Measurements from ENCODE around the gene MCM3AP. TPM values are rescaled to one million over a fixed set of nuclear protein-coding genes. Genes with fewer than 3 reads are reported as not detected.

MCM3AP gene
- total RNA-seq = 237 TPM

GRCh38 chr21:46285206-46285661 lies at the start of gene MCM3AP:
Gene MCM3AP, minus strand, starts transcription at chr21:46285611. Its CDS starts 325 bp downstream, at chr21:46285286.
- peaks cover 24 to 33% (median 29%) of the 10 kb centered on the region in 3 donors for H3K4me1 ChIP-seq (ENCODE audit: control insufficient read depth in 3 of 3, insufficient read depth in 3 of 3, low read length in 3 of 3)
- H3K36me3 ChIP-seq (ENCODE audit: control insufficient read depth in 3 of 3, insufficient read depth in 3 of 3, low read length in 3 of 3) = peaks cover 13 to 28% (median 23%) of the 10 kb centered on the region in 3 donors
- H3K27ac ChIP-seq (ENCODE audit: low read depth, low read length) = peak within 1 kb of the TSS; percentile 91
- H3K27me3 ChIP-seq (ENCODE audit: control insufficient read depth in 3 of 3, insufficient read depth in 3 of 3, low read length in 3 of 3) = no peaks in the 10 kb centered on the region
- H3K4me3 ChIP-seq (ENCODE audit: low read length in 3 of 3) = peak within 1 kb of the TSS; percentile 77 to 94 (median 91)
- no peaks in the 10 kb centered on the region for H3K9me3 ChIP-seq (ENCODE audit: control insufficient read depth in 3 of 3, low read length in 3 of 3)
- peak within 1 kb of the TSS; percentile 88 to 96 (median 95) for H3K9ac ChIP-seq (ENCODE audit: low read depth in 1 of 3, low read length in 3 of 3)

DNA sequence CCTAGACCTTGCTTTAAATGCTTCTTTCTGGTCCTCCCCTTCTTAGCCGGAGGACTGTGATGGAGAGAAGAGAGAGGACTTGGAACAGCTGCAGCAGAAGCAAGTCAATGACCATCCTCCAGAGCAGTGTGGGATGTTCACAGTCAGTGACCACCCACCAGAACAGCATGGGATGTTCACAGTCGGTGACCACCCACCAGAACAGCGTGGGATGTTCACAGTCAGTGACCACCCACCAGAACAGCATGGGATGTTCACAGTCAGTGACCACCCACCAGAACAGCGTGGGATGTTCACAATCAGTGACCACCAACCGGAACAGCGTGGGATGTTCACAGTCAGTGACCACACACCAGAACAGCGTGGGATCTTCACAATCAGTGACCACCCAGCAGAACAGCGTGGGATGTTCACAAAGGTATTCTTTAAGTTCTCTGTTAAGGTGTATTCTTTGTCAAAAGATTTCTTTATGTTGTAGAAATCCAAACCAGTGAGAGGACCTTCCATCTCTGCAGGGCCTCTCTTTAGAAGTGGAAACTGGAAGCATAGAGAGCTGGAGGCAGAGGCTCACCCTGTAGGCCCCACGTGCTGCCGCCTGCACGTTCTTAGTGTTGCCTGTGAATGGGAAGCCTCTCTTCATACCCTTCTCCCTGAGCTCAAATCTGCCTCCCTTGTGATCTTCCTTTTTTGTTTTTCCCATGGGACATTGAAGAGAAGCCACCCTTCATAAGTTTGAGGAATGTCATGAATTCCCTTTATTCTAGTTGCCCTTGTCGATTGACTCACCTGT lies 49.1 kb upstream of the MCM3AP start:
- Histone ChIP-seq H3K27me3 (ENCODE audit: control insufficient read depth in 3 of 3, insufficient read depth in 3 of 3, low read length in 3 of 3) (no peaks in the 10 kb centered on the region), H3K27ac (ENCODE audit: low read depth, low read length) (no peak overlapping the region), H3K9me3 (ENCODE audit: control insufficient read depth in 3 of 3, low read length in 3 of 3) (no peaks in the 10 kb centered on the region), H3K36me3 (ENCODE audit: control insufficient read depth in 3 of 3, insufficient read depth in 3 of 3, low read length in 3 of 3) (peaks cover 23 to 31% (median 31%) of the 10 kb centered on the region in 3 donors), H3K4me1 (ENCODE audit: control insufficient read depth in 3 of 3, insufficient read depth in 3 of 3, low read length in 3 of 3) (no peaks in the 10 kb centered on the region), H3K9ac (ENCODE audit: low read depth in 1 of 3, low read length in 3 of 3) (no peak overlapping the region), H3K4me3 (ENCODE audit: low read length in 3 of 3) (no peak overlapping the region)

GRCh38 chr21:46329796-46330195 lies 44.4 kb upstream of the MCM3AP start:
- Histone ChIP-seq H3K36me3 (ENCODE audit: control insufficient read depth in 3 of 3, insufficient read depth in 3 of 3, low read length in 3 of 3) (peaks cover 12 to 21% (median 15%) of the 10 kb centered on the region in 3 donors), H3K27me3 (ENCODE audit: control insufficient read depth in 3 of 3, insufficient read depth in 3 of 3, low read length in 3 of 3) (no peaks in the 10 kb centered on the region), H3K4me1 (ENCODE audit: control insufficient read depth in 3 of 3, insufficient read depth in 3 of 3, low read length in 3 of 3) (peaks cover 5 to 10% (median 8%) of the 10 kb centered on the region in 3 donors), H3K27ac (ENCODE audit: low read depth, low read length) (no peak overlapping the region), H3K9me3 (ENCODE audit: control insufficient read depth in 3 of 3, low read length in 3 of 3) (no peaks in the 10 kb centered on the region), H3K4me3 (ENCODE audit: low read length in 3 of 3) (no peak overlapping the region), H3K9ac (ENCODE audit: low read depth in 1 of 3, low read length in 3 of 3) (no peak overlapping the region)

DNA sequence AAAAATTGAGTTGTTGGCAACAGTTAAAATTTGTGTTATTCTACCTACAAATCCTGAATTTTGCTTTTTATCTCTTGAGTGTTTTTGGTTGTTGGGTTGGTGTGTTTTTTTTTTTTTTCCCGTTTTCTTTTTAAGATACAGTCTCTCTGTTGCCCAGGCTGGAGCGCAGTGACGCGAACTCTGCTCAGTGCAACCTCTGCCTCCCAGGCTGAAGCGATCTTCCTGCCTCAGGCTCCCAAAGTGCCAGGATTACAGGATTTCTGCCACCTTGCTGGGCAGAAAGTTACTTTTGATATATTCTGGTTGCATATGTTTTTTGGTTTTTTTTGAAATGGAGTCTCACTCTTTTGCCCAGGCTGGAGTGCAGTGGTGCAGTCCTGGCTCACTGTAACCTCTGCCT lies 42.7 kb upstream of the MCM3AP start:
- H3K36me3 ChIP-seq (ENCODE audit: control insufficient read depth in 3 of 3, insufficient read depth in 3 of 3, low read length in 3 of 3) = peaks cover 6 to 15% (median 14%) of the 10 kb centered on the region in 3 donors
- H3K4me1 ChIP-seq (ENCODE audit: control insufficient read depth in 3 of 3, insufficient read depth in 3 of 3, low read length in 3 of 3) = peaks cover 8 to 15% (median 11%) of the 10 kb centered on the region in 3 donors
- no peaks in the 10 kb centered on the region for H3K9me3 ChIP-seq (ENCODE audit: control insufficient read depth in 3 of 3, low read length in 3 of 3)
- no peak overlapping the region for H3K27ac ChIP-seq (ENCODE audit: low read depth, low read length)
- H3K4me3 ChIP-seq (ENCODE audit: low read length in 3 of 3) = no peak overlapping the region
- no peaks in the 10 kb centered on the region for H3K27me3 ChIP-seq (ENCODE audit: control insufficient read depth in 3 of 3, insufficient read depth in 3 of 3, low read length in 3 of 3)
- H3K9ac ChIP-seq (ENCODE audit: low read depth in 1 of 3, low read length in 3 of 3) = no peak overlapping the region

GRCh38 chr21:46327711-46328110 lies 42.3 kb upstream of the MCM3AP start:
- Histone ChIP-seq H3K4me3 (ENCODE audit: low read length in 3 of 3) (no peak overlapping the region), H3K9me3 (ENCODE audit: control insufficient read depth in 3 of 3, low read length in 3 of 3) (no peaks in the 10 kb centered on the region), H3K36me3 (ENCODE audit: control insufficient read depth in 3 of 3, insufficient read depth in 3 of 3, low read length in 3 of 3) (peaks cover 6 to 15% (median 14%) of the 10 kb centered on the region in 3 donors), H3K27me3 (ENCODE audit: control insufficient read depth in 3 of 3, insufficient read depth in 3 of 3, low read length in 3 of 3) (no peaks in the 10 kb centered on the region), H3K9ac (ENCODE audit: low read depth in 1 of 3, low read length in 3 of 3) (no peak overlapping the region), H3K27ac (ENCODE audit: low read depth, low read length) (no peak overlapping the region), H3K4me1 (ENCODE audit: control insufficient read depth in 3 of 3, insufficient read depth in 3 of 3, low read length in 3 of 3) (peaks cover 12 to 19% (median 15%) of the 10 kb centered on the region in 3 donors)

DNA sequence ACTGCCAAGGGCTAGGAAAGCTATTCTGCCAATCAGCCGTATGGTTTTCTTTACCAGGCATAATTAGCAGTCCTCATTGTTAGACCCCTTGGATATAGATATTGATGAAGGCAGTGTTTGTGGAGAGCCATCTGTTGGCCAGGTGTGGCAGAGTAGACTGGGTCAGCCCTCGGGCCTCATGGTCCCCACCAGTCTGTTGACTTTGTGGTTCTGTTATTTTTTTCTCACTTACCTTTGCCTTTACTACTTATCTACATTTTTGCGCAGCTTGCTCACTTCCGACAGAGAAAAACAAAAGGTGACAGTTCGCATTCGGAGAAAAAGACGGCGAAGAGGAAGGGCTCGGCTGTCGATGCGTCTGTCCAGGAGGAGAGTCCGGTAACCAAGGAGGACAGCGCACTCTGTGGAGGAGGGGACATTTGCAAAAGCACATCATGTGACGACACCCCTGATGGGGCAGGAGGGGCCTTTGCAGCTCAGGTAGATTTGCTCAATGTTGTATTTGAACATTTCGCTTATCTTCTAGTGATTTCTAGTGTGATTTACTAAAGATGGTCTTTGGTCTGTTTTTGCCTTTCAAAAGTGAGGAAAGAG lies 40.8 kb upstream of the MCM3AP start:
- Histone ChIP-seq H3K4me3 (ENCODE audit: low read length in 3 of 3) (no peak overlapping the region), H3K27me3 (ENCODE audit: control insufficient read depth in 3 of 3, insufficient read depth in 3 of 3, low read length in 3 of 3) (no peaks in the 10 kb centered on the region), H3K9me3 (ENCODE audit: control insufficient read depth in 3 of 3, low read length in 3 of 3) (no peaks in the 10 kb centered on the region), H3K36me3 (ENCODE audit: control insufficient read depth in 3 of 3, insufficient read depth in 3 of 3, low read length in 3 of 3) (peaks cover 3 to 15% (median 14%) of the 10 kb centered on the region in 3 donors), H3K27ac (ENCODE audit: low read depth, low read length) (no peak overlapping the region), H3K4me1 (ENCODE audit: control insufficient read depth in 3 of 3, insufficient read depth in 3 of 3, low read length in 3 of 3) (peaks cover 20 to 34% (median 23%) of the 10 kb centered on the region in 3 donors), H3K9ac (ENCODE audit: low read depth in 1 of 3, low read length in 3 of 3) (peak overlapping the region in 2 of 3 donors; percentile 45 to 75)

DNA sequence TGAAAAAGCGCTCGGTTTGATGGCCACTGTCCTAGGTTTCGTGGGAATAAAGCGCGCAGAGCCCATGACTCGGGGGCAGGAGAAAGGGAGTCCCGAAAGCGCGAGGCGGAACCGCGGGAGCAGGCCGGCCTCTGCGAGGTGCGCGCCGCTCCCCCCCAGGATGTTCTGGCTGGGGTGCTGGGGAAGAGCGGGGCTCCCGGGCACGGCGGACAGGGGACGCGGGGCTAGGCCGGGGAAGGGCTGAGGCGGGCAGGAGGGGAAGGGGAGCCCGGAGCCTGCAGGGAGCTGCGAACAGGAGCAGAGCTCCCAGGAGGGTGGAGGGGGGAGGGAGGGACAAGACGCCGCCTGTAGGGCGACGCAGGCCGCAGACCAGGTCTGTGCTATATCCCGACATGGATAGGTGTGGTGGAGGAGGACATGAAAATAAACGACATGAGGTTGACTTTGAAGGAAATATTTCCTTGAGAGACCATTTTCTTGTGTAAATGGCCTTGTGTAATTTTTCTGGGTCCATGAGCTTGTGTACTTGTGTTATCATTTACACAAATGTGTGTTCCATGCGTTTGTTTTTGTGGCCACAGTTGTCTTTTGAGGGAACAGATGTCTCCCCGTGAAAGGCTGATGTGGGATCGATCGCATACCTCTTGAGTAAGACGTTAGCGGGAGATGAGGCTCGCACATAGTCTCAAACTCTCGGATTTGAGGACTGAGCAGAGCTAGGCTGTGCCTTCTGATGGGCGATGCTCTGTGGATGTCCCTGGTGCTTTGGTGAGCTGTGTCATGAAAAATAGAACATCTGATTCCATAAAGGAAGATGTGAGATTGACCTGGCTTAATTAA lies 39.9 kb upstream of the MCM3AP start:
- Histone ChIP-seq H3K27me3 (ENCODE audit: control insufficient read depth in 3 of 3, insufficient read depth in 3 of 3, low read length in 3 of 3) (no peaks in the 10 kb centered on the region), H3K4me1 (ENCODE audit: control insufficient read depth in 3 of 3, insufficient read depth in 3 of 3, low read length in 3 of 3) (peaks cover 20 to 35% (median 23%) of the 10 kb centered on the region in 3 donors), H3K27ac (ENCODE audit: low read depth, low read length) (peak overlapping the region; percentile 58), H3K9ac (ENCODE audit: low read depth in 1 of 3, low read length in 3 of 3) (peak overlapping the region; percentile 38 to 81 (median 75)), H3K4me3 (ENCODE audit: low read length in 3 of 3) (peak overlapping the region; percentile 66 to 89 (median 80)), H3K36me3 (ENCODE audit: control insufficient read depth in 3 of 3, insufficient read depth in 3 of 3, low read length in 3 of 3) (peaks cover 3 to 15% (median 14%) of the 10 kb centered on the region in 3 donors), H3K9me3 (ENCODE audit: control insufficient read depth in 3 of 3, low read length in 3 of 3) (no peaks in the 10 kb centered on the region)

DNA sequence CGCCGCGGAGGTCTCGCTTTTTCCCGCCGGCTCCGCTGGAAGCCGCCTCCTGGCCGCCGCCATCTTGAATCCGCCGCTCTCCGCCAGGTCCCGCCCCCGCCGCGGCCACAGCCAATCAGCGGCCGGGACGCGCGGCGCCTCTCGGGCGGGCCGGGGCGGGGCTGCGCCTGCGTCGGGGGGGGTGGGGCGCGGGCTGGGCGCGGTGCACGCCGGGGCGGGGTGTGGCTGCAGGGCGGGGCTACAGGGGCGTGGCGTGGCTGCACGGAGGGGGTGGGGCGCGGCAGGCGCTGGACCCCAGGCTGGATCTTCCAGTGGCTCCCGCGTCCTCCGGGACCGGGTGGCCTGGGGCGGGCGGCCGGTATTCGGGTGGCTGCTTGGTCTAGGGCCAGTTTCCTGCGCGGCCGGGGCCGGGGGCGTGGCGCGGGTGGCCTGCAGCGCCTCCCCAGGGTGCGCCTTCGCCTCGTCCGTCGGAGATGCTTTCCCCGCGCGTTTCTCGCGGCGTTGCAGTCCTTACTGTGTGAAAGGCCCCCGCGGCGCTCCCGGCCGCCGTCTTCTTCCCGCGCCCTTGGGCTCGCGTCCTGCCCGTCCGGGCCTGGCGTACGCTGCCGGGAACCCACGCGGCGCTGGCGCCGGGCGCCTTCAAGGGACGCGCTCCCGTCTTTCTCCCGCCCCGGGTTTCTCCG lies 39.1 kb upstream of the MCM3AP start:
- Histone ChIP-seq H3K27ac (ENCODE audit: low read depth, low read length) (peak overlapping the region; percentile 98), H3K36me3 (ENCODE audit: control insufficient read depth in 3 of 3, insufficient read depth in 3 of 3, low read length in 3 of 3) (peaks cover 0 to 10% (median 9%) of the 10 kb centered on the region in 3 donors), H3K4me1 (ENCODE audit: control insufficient read depth in 3 of 3, insufficient read depth in 3 of 3, low read length in 3 of 3) (peaks cover 20 to 35% (median 23%) of the 10 kb centered on the region in 3 donors), H3K9me3 (ENCODE audit: control insufficient read depth in 3 of 3, low read length in 3 of 3) (no peaks in the 10 kb centered on the region), H3K4me3 (ENCODE audit: low read length in 3 of 3) (peak overlapping the region; percentile 82 to 90 (median 89)), H3K9ac (ENCODE audit: low read depth in 1 of 3, low read length in 3 of 3) (peak overlapping the region; percentile 83 to 97 (median 92)), H3K27me3 (ENCODE audit: control insufficient read depth in 3 of 3, insufficient read depth in 3 of 3, low read length in 3 of 3) (no peaks in the 10 kb centered on the region)

DNA sequence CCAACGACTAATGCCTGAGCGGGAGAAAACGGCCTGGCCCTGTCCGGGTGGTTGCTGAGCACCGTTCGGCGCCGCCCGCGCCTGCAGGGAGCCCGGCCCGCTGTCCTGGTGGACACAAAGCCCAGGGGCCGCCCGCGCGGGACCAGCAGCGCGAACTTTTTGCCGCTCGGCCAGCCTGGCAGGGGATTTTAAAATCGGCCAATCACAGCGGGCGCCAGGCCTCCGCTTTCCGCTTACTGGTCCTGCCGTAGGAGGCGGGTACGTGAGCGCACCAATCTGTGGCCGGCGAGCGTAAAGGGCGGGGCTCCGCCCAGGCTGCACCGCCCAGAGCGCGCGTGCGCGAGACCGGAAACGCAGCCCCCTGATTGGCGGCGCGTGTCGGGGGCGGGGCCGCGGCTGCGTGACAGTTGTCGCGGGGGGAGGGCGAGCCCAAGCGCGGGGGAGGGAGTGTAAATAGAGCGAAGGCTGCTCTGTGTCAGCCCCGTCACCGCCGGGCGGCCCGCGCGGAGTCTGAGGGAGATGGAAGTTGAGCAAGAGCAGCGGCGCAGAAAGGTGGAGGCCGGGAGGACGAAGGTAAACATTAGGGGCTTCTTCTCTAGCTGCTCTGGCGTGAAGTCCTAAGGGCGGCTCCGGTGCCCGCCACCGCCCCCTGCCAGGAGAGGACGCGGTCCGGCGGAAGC lies 38.4 kb upstream of the MCM3AP start, which contains the start of the genes C21orf58 and PCNT:
C21orf58 (minus strand) TSS at position 161 of the 680 bp plus-strand sequence. CDS start 1,132 bp downstream, outside the sequence.
PCNT (plus strand) TSS at position 447 of the 680 bp plus-strand sequence; CDS start at position 520, 73 bp downstream.
- Histone ChIP-seq H3K4me3 (ENCODE audit: low read length in 3 of 3) (peak within 1 kb of the TSS; percentile 82 to 90 (median 89)), H3K9me3 (ENCODE audit: control insufficient read depth in 3 of 3, low read length in 3 of 3) (no peaks in the 10 kb centered on the region), H3K27me3 (ENCODE audit: control insufficient read depth in 3 of 3, insufficient read depth in 3 of 3, low read length in 3 of 3) (no peaks in the 10 kb centered on the region), H3K36me3 (ENCODE audit: control insufficient read depth in 3 of 3, insufficient read depth in 3 of 3, low read length in 3 of 3) (peaks cover 0 to 8% (median 6%) of the 10 kb centered on the region in 3 donors), H3K4me1 (ENCODE audit: control insufficient read depth in 3 of 3, insufficient read depth in 3 of 3, low read length in 3 of 3) (peaks cover 20 to 35% (median 23%) of the 10 kb centered on the region in 3 donors), H3K9ac (ENCODE audit: low read depth in 1 of 3, low read length in 3 of 3) (peak within 1 kb of the TSS; percentile 83 to 97 (median 92)), H3K27ac (ENCODE audit: low read depth, low read length) (peak within 1 kb of the TSS; percentile 98)
